ENCODE measurements around the gene MROH7. TPM values are rescaled to one million over a fixed set of nuclear protein-coding genes. Genes with fewer than 3 reads are reported as not detected.

MROH7 gene
- total RNA-seq, 1 donor from 2014 or later: 0.19 TPM

- DNase-seq (ENCODE audit: extremely low spot score, unreplicated experiment): no peak
- TF ChIP-seq CTCF (conservative IDR thresholded peaks at IDR 0.05): no peak
- H3K36me3 Mint-ChIP-seq: no peaks in the 10 kb centered on the region
- H3K27me3 Mint-ChIP-seq: no peaks in the 10 kb centered on the region
- no peaks in the 10 kb centered on the region for H3K9me3 Mint-ChIP-seq
- no peak overlapping the region for H3K27ac Mint-ChIP-seq
- peaks cover 12% of the 10 kb centered on the region for H3K4me1 Mint-ChIP-seq (ENCODE audit: unreplicated experiment)
- H3K4me3 Mint-ChIP-seq: no peak overlapping the region
Observed at GRCh38 chr1:54685335-54685905, 43.8 kb downstream of the MROH7 start.

DNA sequence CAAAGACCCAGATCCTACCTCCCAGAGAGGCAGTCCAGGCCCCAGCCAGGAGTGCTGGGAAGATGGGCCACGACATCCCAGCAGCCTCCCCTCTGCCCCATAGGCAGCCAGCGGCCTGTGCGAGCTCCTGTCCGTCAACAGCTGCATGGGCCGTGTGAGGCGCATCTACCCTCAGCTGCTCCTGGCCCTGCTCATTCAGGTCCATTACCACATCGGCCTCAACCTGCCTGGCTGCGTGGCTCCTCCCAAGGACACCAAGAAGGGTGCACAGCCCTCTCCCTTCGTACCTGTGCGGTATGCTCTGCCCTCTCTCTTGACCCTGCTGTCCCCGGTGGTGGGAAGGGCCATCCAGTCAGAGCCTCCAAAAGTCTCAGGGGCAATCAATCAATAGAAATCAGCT, 44.6 kb downstream of the MROH7 start:
- Mint-ChIP-seq H3K27me3 (no peaks in the 10 kb centered on the region), H3K9me3 (no peaks in the 10 kb centered on the region), H3K27ac (no peak overlapping the region), H3K4me3 (no peak overlapping the region), H3K4me1 (ENCODE audit: unreplicated experiment) (peaks cover 11% of the 10 kb centered on the region), H3K36me3 (no peaks in the 10 kb centered on the region)
- TF ChIP-seq CTCF (conservative IDR thresholded peaks at IDR 0.05): no peak
- no peak for DNase-seq (ENCODE audit: extremely low spot score, unreplicated experiment)

GRCh38 chr1:54694771-54695170, 53.2 kb downstream of the MROH7 start:
- no peak for TF ChIP-seq CTCF (conservative IDR thresholded peaks at IDR 0.05)
- Mint-ChIP-seq H3K4me1 (ENCODE audit: unreplicated experiment) (no peaks in the 10 kb centered on the region), H3K36me3 (no peaks in the 10 kb centered on the region)

GRCh38 chr1:54695221-54695620, 53.6 kb downstream of the MROH7 start:
- H3K36me3 Mint-ChIP-seq: no peaks in the 10 kb centered on the region
- no peak for TF ChIP-seq CTCF (conservative IDR thresholded peaks at IDR 0.05)
- no peak overlapping the region for H3K4me3 Mint-ChIP-seq
- no peak overlapping the region for H3K27ac Mint-ChIP-seq
- no peaks in the 10 kb centered on the region for H3K9me3 Mint-ChIP-seq
- no peak for DNase-seq (ENCODE audit: extremely low spot score, unreplicated experiment)
- H3K4me1 Mint-ChIP-seq (ENCODE audit: unreplicated experiment): no peaks in the 10 kb centered on the region
- peaks cover 26% of the 10 kb centered on the region for H3K27me3 Mint-ChIP-seq

More at GRCh38 chr1:54694771-54695170, 53.2 kb downstream of the MROH7 start:
- H3K4me3 Mint-ChIP-seq: no peak overlapping the region
- H3K27me3 Mint-ChIP-seq: peaks cover 26% of the 10 kb centered on the region
- no peaks in the 10 kb centered on the region for H3K9me3 Mint-ChIP-seq
- H3K27ac Mint-ChIP-seq: no peak overlapping the region
- no peak for DNase-seq (ENCODE audit: extremely low spot score, unreplicated experiment)

- Mint-ChIP-seq H3K27ac (no peak overlapping the region), H3K4me3 (no peak overlapping the region), H3K4me1 (ENCODE audit: unreplicated experiment) (no peaks in the 10 kb centered on the region), H3K27me3 (peaks cover 26% of the 10 kb centered on the region), H3K9me3 (no peaks in the 10 kb centered on the region), H3K36me3 (no peaks in the 10 kb centered on the region)
- DNase-seq (ENCODE audit: extremely low spot score, unreplicated experiment): no peak
- no peak for TF ChIP-seq CTCF (conservative IDR thresholded peaks at IDR 0.05)
Observed at GRCh38 chr1:54695764-54696163, 54.2 kb downstream of the MROH7 start.

GRCh38 chr1:54696262-54696661, 54.7 kb downstream of the MROH7 start:
- Mint-ChIP-seq H3K36me3 (no peaks in the 10 kb centered on the region), H3K27ac (no peak overlapping the region), H3K27me3 (peaks cover 26% of the 10 kb centered on the region), H3K4me3 (no peak overlapping the region), H3K9me3 (no peaks in the 10 kb centered on the region), H3K4me1 (ENCODE audit: unreplicated experiment) (no peaks in the 10 kb centered on the region)
- no peak for TF ChIP-seq CTCF (conservative IDR thresholded peaks at IDR 0.05)
- DNase-seq (ENCODE audit: extremely low spot score, unreplicated experiment): no peak

Measured in type B pancreatic cell (in vitro differentiated cells).